Cardiac muscle cell (in vitro differentiated cells and primary cell): Measurements from ENCODE around the gene GABPA. TPM values are rescaled to one million over a fixed set of nuclear protein-coding genes. Genes with fewer than 3 reads are reported as not detected.
A peak's percentile ranks its signal among the peaks of the same experiment; 100 is the strongest.

Experiments used
- DNase-seq, 2 donors: peaks; one replicate each; pipeline versions ENCODE4 v3.0.0 to v3.0.0-alpha.2; 2010 to 2017; ENCODE audit warnings: low read depth in 1 of 2, low spot score in 1 of 2
- H3K27ac ChIP-seq: fragments of 200-600 bp; sonication (generic); 2 replicates; pipeline ENCODE4 v1.5.1; 2016
- H3K27me3 ChIP-seq: fragments of 200-600 bp; sonication (generic); 2 replicates; pipeline ENCODE4 v1.6.0; 2016; ENCODE audit warnings: control low read depth
- H3K36me3 ChIP-seq: fragments of 200-600 bp; sonication (generic); 2 replicates; pipeline ENCODE4 v1.5.1; 2016; ENCODE audit warnings: control low read depth
- H3K4me1 ChIP-seq: fragments of 200-600 bp; sonication (generic); 2 replicates; pipeline ENCODE4 v1.8.1; 2017; ENCODE audit warnings: low read depth, mild to moderate bottlenecking, mixed run types
- H3K4me3 ChIP-seq: fragments of 200-600 bp; sonication (generic); 2 replicates; pipeline ENCODE4 v1.5.1; 2016; ENCODE audit warnings: mild to moderate bottlenecking
- H3K9me3 ChIP-seq: fragments of 200-600 bp; sonication (generic); 2 replicates; pipeline ENCODE4 v1.5.1; 2017; ENCODE audit warnings: low read depth, mild to moderate bottlenecking, control low read depth
- CTCF ChIP-seq: IDR thresholded peaks from 2 replicates; pipeline ENCODE4 v1.5.1; 2012; ENCODE audit warnings: low read depth, mild to moderate bottlenecking, low read length
- polyA plus RNA-seq: library from polyadenylated mRNA; unstranded; fragments of >200 nt; fragmentation: Nextera tagmentation; extraction: Ambion mirVana; gene quantifications from 2 replicates; pipeline ENCODE4 v1.2.1, GENCODE V29; 2016
- total RNA-seq: library from RNA; depleted of rRNA; stranded (reverse); fragments of >200 nt; gene quantifications from 2 replicates; pipeline ENCODE4 v1.2.3, GENCODE V29; 2016

Gene GABPA
- total and polyA plus RNA-seq, 2 experiments from 2014 or later = 18.5 to 20.4 TPM

GRCh38 chr21:25750085-25750484, 15.3 kb downstream of the GABPA start:
- H3K27ac ChIP-seq = no peak overlapping the region
- no peaks in the 10 kb centered on the region for H3K9me3 ChIP-seq
- TF ChIP-seq CTCF = no peak
- H3K27me3 ChIP-seq = no peaks in the 10 kb centered on the region
- no peaks in the 10 kb centered on the region for H3K4me1 ChIP-seq
- no peak for DNase-seq
- no peak overlapping the region for H3K4me3 ChIP-seq
- H3K36me3 ChIP-seq = peaks cover 30% of the 10 kb centered on the region

- no peak overlapping the region for H3K4me3 ChIP-seq
Measured at GRCh38 chr21:25752416-25752815, 17.6 kb downstream of the GABPA start.

GRCh38 chr21:25756190-25756932, 21.6 kb downstream of the GABPA start:
- Histone ChIP-seq H3K36me3 (peaks cover 37% of the 10 kb centered on the region), H3K4me1 (no peaks in the 10 kb centered on the region), H3K27me3 (no peaks in the 10 kb centered on the region), H3K4me3 (no peak overlapping the region), H3K27ac (peak overlapping the region; percentile 38), H3K9me3 (no peaks in the 10 kb centered on the region)
- no peak for TF ChIP-seq CTCF
- DNase-seq = no peak

More at GRCh38 chr21:25752416-25752815, 17.6 kb downstream of the GABPA start:
- no peak for DNase-seq
- Histone ChIP-seq H3K4me1 (no peaks in the 10 kb centered on the region), H3K9me3 (no peaks in the 10 kb centered on the region), H3K27ac (no peak overlapping the region), H3K27me3 (no peaks in the 10 kb centered on the region), H3K36me3 (peaks cover 15% of the 10 kb centered on the region)
- TF ChIP-seq CTCF = no peak

- TF ChIP-seq CTCF = no peak
- H3K4me3 ChIP-seq = no peak overlapping the region
- peaks cover 40% of the 10 kb centered on the region for H3K36me3 ChIP-seq
- H3K9me3 ChIP-seq = no peaks in the 10 kb centered on the region
- H3K27me3 ChIP-seq = no peaks in the 10 kb centered on the region
- DNase-seq = peak in 1 of 2 donors; percentile 25
- H3K4me1 ChIP-seq = no peaks in the 10 kb centered on the region
- H3K27ac ChIP-seq = no peak overlapping the region
Measured at GRCh38 chr21:25757531-25757930, 22.8 kb downstream of the GABPA start.

- no peak overlapping the region for H3K27ac ChIP-seq
- peaks cover 53% of the 10 kb centered on the region for H3K36me3 ChIP-seq
- TF ChIP-seq CTCF = no peak
- H3K4me3 ChIP-seq = no peak overlapping the region
- H3K9me3 ChIP-seq = no peaks in the 10 kb centered on the region
- no peaks in the 10 kb centered on the region for H3K27me3 ChIP-seq
- no peaks in the 10 kb centered on the region for H3K4me1 ChIP-seq
- DNase-seq = peak in 1 of 2 donors; percentile 49
Measured at GRCh38 chr21:25759573-25759972, 24.8 kb downstream of the GABPA start.
